Activated CD4-positive, alpha-beta T cell treated with anti-CD3 and anti-CD28 coated beads for 36 hours (primary cell): ENCODE measurements around the gene HOXD13. TPM values are rescaled to one million over a fixed set of nuclear protein-coding genes. Genes with fewer than 3 reads are reported as not detected.
A peak's percentile ranks its signal among the peaks of the same experiment; 100 is the strongest.

Experiments used
- ATAC-seq: fragments of 200-7000 bp; cut with Tn5 transposase; one replicate; pipeline ENCODE4 v1.10.0; 2021; ENCODE audit warnings: mild to moderate bottlenecking, moderate library complexity
- CTCF ChIA-PET: fragments of 350-600 bp; sonication (Branson Sonifier 250); formaldehyde crosslinking; loops from one replicate; lab custom pipeline; 2021; ENCODE audit warnings: antibody characterized with exemption; lab: Charles Lee
- POLR2A ChIA-PET: fragments of 350-600 bp; sonication (Branson Sonifier 250); formaldehyde crosslinking; loops from one replicate; lab custom pipeline; 2021; ENCODE audit warnings: antibody characterized with exemption, inconsistent platforms; lab: Charles Lee
- DNase-seq: peaks from one replicate; pipeline ENCODE4 v3.0.0-alpha.2; 2020
- H3K27ac Mint-ChIP-seq: one replicate; pipeline ENCODE4 v1.8.0; 2021; ENCODE audit warnings: mixed read lengths
- H3K27me3 Mint-ChIP-seq: one replicate; pipeline ENCODE4 v1.8.0; 2021; ENCODE audit warnings: mixed read lengths
- H3K36me3 Mint-ChIP-seq: one replicate; pipeline ENCODE4 v1.8.0; 2021; ENCODE audit warnings: low read depth, mixed read lengths
- H3K4me1 Mint-ChIP-seq: one replicate; pipeline ENCODE4 v1.8.0; 2021; ENCODE audit warnings: mixed read lengths
- H3K4me3 Mint-ChIP-seq: one replicate; pipeline ENCODE4 v1.8.0; 2021; ENCODE audit warnings: mild to moderate bottlenecking, moderate library complexity, mixed read lengths
- H3K9me3 Mint-ChIP-seq: one replicate; pipeline ENCODE4 v1.8.0; 2021; ENCODE audit warnings: low read depth, mixed read lengths
- intact Hi-C, 2 experiments: fragments of 100-400 bp; cut with DNase I in 1 of 2; cut with micrococcal nuclease in 1 of 2; formaldehyde crosslinking; loops; one replicate each; pipeline versions ENCODE4 v1.14.2 to v1.15.1; 2022 to 2024; cut with DNase I, micrococcal nuclease
- total RNA-seq, 2 experiments: library from RNA; stranded (reverse); gene quantifications; one replicate each; pipeline ENCODE4 v1.2.3, GENCODE V29; 2021

The HOXD13 gene
- total RNA-seq, 2 experiments from 2014 or later = not detected

- Mint-ChIP-seq H3K4me1 (peaks cover 21% of the 10 kb centered on the region), H3K27me3 (peaks cover 82% of the 10 kb centered on the region), H3K9me3 (peaks cover 3% of the 10 kb centered on the region), H3K27ac (no peak overlapping the region), H3K36me3 (no peaks in the 10 kb centered on the region), H3K4me3 (no peak overlapping the region)
- intact Hi-C loops = loop anchor here in 1 of 2 experiments (5.0 kb wide), 1 partner anchor 35 kb away; no protein-coding TSS in a partner anchor
- ChIA-PET POLR2A (no interaction called here), CTCF (interaction anchor here (0.7 to 1.4 kb wide), 2 partner anchors 8 to 318 kb away, joined by 3 to 6 read pairs; no protein-coding TSS in a partner anchor)
- ATAC-seq (no peak), DNase-seq (no peak)
Observed at GRCh38 chr2:176137252-176137580, 44.7 kb downstream of the HOXD13 start.

- H3K27me3 Mint-ChIP-seq = peaks cover 80% of the 10 kb centered on the region
- H3K4me3 Mint-ChIP-seq = no peak overlapping the region
- CTCF ChIA-PET = interaction anchor here (1.4 to 3.7 kb wide), 3 partner anchors 316 to 1011 kb away, joined by 6 to 59 read pairs (median 6); no protein-coding TSS in a partner anchor
- H3K36me3 Mint-ChIP-seq = no peaks in the 10 kb centered on the region
- DNase-seq = no peak
- peaks cover 21% of the 10 kb centered on the region for H3K4me1 Mint-ChIP-seq
- peaks cover 3% of the 10 kb centered on the region for H3K9me3 Mint-ChIP-seq
- no peak overlapping the region for H3K27ac Mint-ChIP-seq
- intact Hi-C loops = loop anchor here in 1 of 2 experiments (5.0 kb wide), 1 partner anchor 34 kb away; no protein-coding TSS in a partner anchor
- no peak for ATAC-seq
- POLR2A ChIA-PET = no interaction called here
Observed at GRCh38 chr2:176137906-176138305, 45.4 kb downstream of the HOXD13 start.

GRCh38 chr2:176138526-176138922, 46.0 kb downstream of the HOXD13 start:
- Mint-ChIP-seq H3K27ac (no peak overlapping the region), H3K9me3 (peaks cover 3% of the 10 kb centered on the region), H3K27me3 (peaks cover 80% of the 10 kb centered on the region), H3K4me3 (peak overlapping the region; percentile 24), H3K4me1 (peaks cover 21% of the 10 kb centered on the region), H3K36me3 (no peaks in the 10 kb centered on the region)
- POLR2A ChIA-PET = no interaction called here
- intact Hi-C loops = loop anchor here in 1 of 2 experiments (5.0 kb wide), 1 partner anchor 34 kb away; no protein-coding TSS in a partner anchor
- DNase-seq (no peak), ATAC-seq (no peak)
- CTCF ChIA-PET = interaction anchor here (0.9 to 3.7 kb wide), 9 partner anchors 11 to 1010 kb away, joined by 3 to 59 read pairs (median 5); no protein-coding TSS in a partner anchor

GRCh38 chr2:176138923-176139660, 46.6 kb downstream of the HOXD13 start:
- no peak overlapping the region for H3K27ac Mint-ChIP-seq
- ChIA-PET POLR2A (no interaction called here), CTCF (interaction anchor here (0.5 to 3.7 kb wide), 14 partner anchors 8 to 1009 kb away, joined by 3 to 59 read pairs (median 4); partner anchors contain the start of gene HOXD4)
- peak overlapping the region; percentile 24 for H3K4me3 Mint-ChIP-seq
- ATAC-seq (no peak), DNase-seq (no peak)
- peaks cover 21% of the 10 kb centered on the region for H3K4me1 Mint-ChIP-seq
- H3K36me3 Mint-ChIP-seq = no peaks in the 10 kb centered on the region
- peaks cover 79% of the 10 kb centered on the region for H3K27me3 Mint-ChIP-seq
- intact Hi-C loops = loop anchor here in 1 of 2 experiments (5.0 kb wide), 1 partner anchor 33 kb away; no protein-coding TSS in a partner anchor
- peaks cover 3% of the 10 kb centered on the region for H3K9me3 Mint-ChIP-seq

GRCh38 chr2:176139661-176140512, 47.4 kb downstream of the HOXD13 start:
- peaks cover 78% of the 10 kb centered on the region for H3K27me3 Mint-ChIP-seq
- peaks cover 21% of the 10 kb centered on the region for H3K4me1 Mint-ChIP-seq
- DNase-seq = no peak
- ChIA-PET POLR2A (interaction anchor here (0.6 kb wide), 1 partner anchor 308 kb away, joined by 3 read pairs; no protein-coding TSS in a partner anchor), CTCF (interaction anchor here (0.5 to 3.7 kb wide), 24 partner anchors 8 to 1009 kb away, joined by 3 to 59 read pairs (median 5); partner anchors contain the start of gene HOXD4)
- H3K4me3 Mint-ChIP-seq = no peak overlapping the region
- intact Hi-C loops = loop anchor here (1.0 to 5.0 kb wide), 7 partner anchors 32 to 1007 kb away; no protein-coding TSS in a partner anchor
- no peak for ATAC-seq
- peaks cover 3% of the 10 kb centered on the region for H3K9me3 Mint-ChIP-seq
- H3K36me3 Mint-ChIP-seq = no peaks in the 10 kb centered on the region
- H3K27ac Mint-ChIP-seq = no peak overlapping the region

GRCh38 chr2:176140513-176141317, 48.2 kb downstream of the HOXD13 start:
- no peak overlapping the region for H3K4me3 Mint-ChIP-seq
- ATAC-seq (peak; percentile 93), DNase-seq (peak; percentile 85)
- no peak overlapping the region for H3K27ac Mint-ChIP-seq
- ChIA-PET POLR2A (interaction anchor here (0.6 kb wide), 1 partner anchor 308 kb away, joined by 3 read pairs; no protein-coding TSS in a partner anchor), CTCF (interaction anchor here (0.6 to 3.7 kb wide), 24 partner anchors 9 to 1008 kb away, joined by 3 to 59 read pairs (median 6); partner anchors contain the start of gene HOXD4)
- H3K36me3 Mint-ChIP-seq = no peaks in the 10 kb centered on the region
- H3K9me3 Mint-ChIP-seq = peaks cover 3% of the 10 kb centered on the region
- H3K4me1 Mint-ChIP-seq = peaks cover 17% of the 10 kb centered on the region
- intact Hi-C loops = loop anchor here (1.0 to 5.0 kb wide), 6 partner anchors 315 to 1007 kb away; no protein-coding TSS in a partner anchor
- H3K27me3 Mint-ChIP-seq = peaks cover 77% of the 10 kb centered on the region

GRCh38 chr2:176142281-176142680, 49.8 kb downstream of the HOXD13 start:
- CTCF ChIA-PET = interaction anchor here (3.0 kb wide), 1 partner anchor 510 kb away, joined by 12 read pairs; no protein-coding TSS in a partner anchor

More at GRCh38 chr2:176142281-176142680, 49.8 kb downstream of the HOXD13 start:
- Mint-ChIP-seq H3K4me3 (no peak overlapping the region), H3K36me3 (no peaks in the 10 kb centered on the region), H3K9me3 (peaks cover 3% of the 10 kb centered on the region), H3K27me3 (peaks cover 80% of the 10 kb centered on the region), H3K27ac (no peak overlapping the region), H3K4me1 (peaks cover 10% of the 10 kb centered on the region)
- DNase-seq = no peak
- POLR2A ChIA-PET = no interaction called here
- intact Hi-C loops = loop anchor here in 1 of 2 experiments (5.0 kb wide), 2 partner anchors 675 to 1005 kb away; no protein-coding TSS in a partner anchor
- ATAC-seq = no peak

Other genes starting within 250 kb of the HOXD13 start
- 10 to 100 TPM; 27.3 to 36.0 TPM for gene LNPK, start 90.5 kb upstream of the HOXD13 start, total RNA-seq
- gene EVX2, start 8.8 kb upstream of the HOXD13 start, total RNA-seq = not detected
- gene HOXD12, start 7.1 kb downstream of the HOXD13 start, total RNA-seq = not detected
- gene HOXD11, start 14.6 kb downstream of the HOXD13 start, total RNA-seq = not detected
- not detected for gene HOXD10, start 24.1 kb downstream of the HOXD13 start, total RNA-seq
- not detected for gene HOXD9, start 30.0 kb downstream of the HOXD13 start, total RNA-seq
- not detected for gene HOXD8, start 37.0 kb downstream of the HOXD13 start, total RNA-seq
- not detected for gene HOXD4, start 58.8 kb downstream of the HOXD13 start, total RNA-seq
- gene HOXD3, start 64.6 kb downstream of the HOXD13 start, total RNA-seq = not detected
- not detected for gene HOXD1, start 95.9 kb downstream of the HOXD13 start, total RNA-seq
- gene MTX2, start 176.7 kb downstream of the HOXD13 start, total RNA-seq = 10 to 100 TPM; 22.6 to 28.6 TPM